Measurements from ENCODE around the gene PLEKHA8.
A peak's percentile ranks its signal among the peaks of the same experiment; 100 is the strongest.

PLEKHA8 gene

DNA sequence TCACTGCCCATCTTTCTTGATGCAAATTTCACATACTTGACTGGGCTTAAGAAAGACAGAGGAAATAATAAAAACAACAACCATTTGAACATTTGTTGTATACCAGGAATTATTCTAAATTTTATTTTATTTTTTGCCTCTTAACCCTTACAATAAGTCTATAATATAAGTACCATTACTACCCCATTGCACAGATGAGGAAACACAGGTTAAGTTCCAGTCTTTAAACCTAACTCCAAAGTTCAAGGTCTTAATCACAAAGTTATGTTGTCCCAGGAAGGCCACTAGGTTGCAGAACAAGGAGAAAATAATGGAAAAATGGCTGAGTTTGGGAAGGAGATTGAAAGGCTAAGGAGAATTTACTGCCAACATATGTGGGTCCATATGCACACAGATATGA, 5.2 kb upstream of the PLEKHA8 start:
- no peak for DNase-seq (ENCODE audit: low read depth in 3 of 3, low spot score in 1 of 3)

DNA sequence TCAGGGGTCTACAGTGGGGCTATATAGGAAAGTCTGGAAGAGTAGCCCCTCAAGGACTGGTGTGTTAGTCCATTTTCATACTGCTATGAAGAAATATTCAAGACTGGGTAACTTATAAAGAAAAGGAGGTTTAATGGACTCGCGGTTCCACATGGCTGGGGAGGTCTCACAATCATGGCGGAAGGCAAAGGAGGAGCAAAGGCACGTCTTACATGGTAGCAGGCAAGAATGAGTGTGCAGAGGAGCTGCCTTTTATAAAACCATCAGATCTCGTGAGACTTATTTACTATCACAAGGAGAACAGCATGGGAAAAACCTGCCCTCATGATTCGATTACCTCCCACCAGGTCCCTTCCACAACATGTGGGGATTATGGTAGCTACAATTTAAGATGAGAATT, 4.7 kb upstream of the PLEKHA8 start:
- no peak for DNase-seq (ENCODE audit: low read depth in 3 of 3, low spot score in 1 of 3)

DNA sequence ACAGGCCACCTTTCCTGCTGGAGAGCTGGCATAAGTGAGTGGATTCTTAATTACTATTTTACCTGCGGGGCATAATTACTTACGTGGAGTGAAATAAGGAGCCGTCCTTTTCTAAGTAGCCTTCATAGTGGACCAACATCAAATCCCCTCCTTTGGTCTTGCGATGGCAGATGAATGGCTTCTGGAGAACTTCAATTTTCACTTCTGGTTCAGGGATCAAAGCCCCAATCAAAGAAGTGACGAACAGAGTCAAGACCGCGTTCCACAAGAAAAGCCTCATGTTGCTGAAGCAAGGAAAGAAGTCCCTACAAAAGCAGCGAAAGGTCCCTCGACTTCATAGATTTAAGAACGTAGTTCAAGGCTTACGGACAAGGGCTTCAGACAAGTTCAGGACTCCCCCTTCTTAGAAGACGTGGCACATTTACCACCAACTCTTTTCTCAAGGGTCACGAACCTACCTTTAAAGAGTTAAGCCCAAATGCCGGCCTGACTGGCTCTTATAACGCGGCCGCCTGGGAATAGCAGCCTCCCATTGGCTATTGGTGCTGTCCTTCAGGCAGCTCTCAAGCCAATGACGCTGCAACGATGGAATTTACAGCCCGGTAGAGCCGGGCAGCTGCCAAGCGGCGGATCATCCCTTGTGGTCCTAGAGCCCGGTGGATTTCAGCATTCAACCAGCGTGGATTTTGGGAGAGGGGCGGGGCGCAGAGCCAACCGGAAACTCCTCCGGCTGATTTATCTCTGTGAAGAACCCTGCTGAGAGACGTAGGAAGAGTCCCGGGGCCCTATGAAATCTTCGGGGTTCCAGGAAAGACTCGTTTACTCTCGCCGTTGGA, 1.8 kb upstream of the PLEKHA8 start, which contains the start of gene FKBP14:
FKBP14 (minus strand) TSS at position 474 of the 836 bp plus-strand sequence; CDS start at position 280, 194 bp downstream.
- peak; percentile 71 to 81 (median 80) for DNase-seq (ENCODE audit: low read depth in 3 of 3, low spot score in 1 of 3)

DNA sequence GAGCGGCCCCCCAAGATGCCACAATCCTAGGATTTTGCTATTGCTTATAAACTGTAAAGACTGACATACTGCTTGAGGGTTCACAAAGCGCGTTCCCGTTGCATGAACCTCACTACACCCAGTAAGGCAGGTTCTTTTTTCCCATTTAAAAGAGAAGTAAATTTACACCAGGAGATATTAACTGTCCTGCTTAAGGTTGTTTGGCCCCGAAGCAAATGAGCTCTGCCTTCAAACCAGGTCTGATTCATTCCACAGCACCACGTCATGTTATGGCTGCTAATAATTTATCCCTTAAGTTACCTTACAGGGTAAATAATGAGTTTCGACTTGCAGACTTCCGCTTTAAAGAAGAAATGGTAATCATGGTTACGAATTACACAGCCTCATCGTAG, 1.2 kb upstream of the PLEKHA8 start:
- DNase-seq (ENCODE audit: low read depth in 3 of 3, low spot score in 1 of 3), result peak in 1 of 3 donors; percentile 3

DNA sequence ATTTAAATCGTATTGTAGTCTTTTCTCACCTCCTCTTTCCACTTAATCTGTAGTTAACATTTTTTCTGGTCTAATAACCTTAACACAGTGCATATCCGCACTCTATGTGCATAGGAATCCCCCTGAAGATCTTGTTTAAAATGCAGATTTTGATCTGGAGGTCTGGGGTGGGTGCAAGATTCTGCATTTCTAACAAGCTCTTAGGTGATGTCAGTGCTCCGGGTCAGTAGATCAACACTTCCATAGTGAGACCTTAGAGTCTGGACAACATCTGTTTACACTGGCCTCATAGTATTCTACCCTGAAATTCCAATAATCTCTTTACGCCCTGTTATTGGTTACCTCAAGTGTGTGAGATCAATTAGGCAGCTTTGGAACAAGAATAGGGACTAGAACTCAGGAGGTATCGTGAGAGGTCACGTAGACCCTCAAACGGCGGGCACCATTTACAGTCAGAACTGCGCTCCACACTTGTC, 434 bp upstream of the PLEKHA8 start:
- DNase-seq (ENCODE audit: low read depth in 3 of 3, low spot score in 1 of 3), result no peak

DNA sequence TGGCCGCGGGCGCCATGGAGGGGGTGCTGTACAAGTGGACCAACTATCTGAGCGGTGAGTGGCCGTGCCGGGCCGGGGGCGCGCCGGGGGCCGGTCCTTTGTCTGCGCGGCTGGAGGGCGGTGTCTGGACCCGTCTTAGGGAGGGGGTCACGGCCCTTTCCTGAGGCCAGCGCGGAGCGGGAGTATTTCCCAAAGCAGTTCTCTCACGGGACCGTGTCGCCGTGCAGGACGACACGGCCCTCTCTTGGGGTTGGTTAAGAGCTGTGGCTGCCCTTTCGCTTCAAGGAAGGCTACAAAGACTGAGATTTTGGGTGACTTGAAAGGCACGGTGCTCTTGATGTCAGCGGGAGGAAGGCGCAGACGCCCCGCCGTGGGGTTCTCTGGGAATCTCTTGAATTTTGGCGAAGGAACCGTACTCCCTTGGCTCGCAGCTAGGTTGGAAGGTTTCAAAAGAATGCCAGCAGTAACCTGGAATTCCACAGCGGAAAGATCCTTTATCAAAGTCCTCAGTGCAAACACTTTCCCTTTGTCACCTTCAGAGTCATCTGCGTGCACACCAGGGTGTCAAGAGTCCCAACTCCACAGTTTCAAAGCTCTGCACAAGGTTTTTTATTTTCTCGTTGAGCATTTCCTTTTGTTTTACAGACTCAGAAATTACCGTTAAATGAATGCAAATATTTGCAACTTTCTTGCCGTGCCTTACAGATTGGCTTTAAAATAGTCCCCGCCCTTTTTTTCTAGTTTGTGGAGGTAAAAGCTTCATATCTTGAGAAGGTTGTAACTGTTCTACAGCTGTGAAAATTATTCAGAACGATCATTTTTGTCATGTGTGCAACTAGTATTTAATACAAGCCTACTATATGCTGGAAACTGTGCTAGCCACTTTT, 780 bp downstream of the PLEKHA8 start:
- DNase-seq (ENCODE audit: low read depth in 3 of 3, low spot score in 1 of 3), result peak in 1 of 3 donors; percentile 2

DNA sequence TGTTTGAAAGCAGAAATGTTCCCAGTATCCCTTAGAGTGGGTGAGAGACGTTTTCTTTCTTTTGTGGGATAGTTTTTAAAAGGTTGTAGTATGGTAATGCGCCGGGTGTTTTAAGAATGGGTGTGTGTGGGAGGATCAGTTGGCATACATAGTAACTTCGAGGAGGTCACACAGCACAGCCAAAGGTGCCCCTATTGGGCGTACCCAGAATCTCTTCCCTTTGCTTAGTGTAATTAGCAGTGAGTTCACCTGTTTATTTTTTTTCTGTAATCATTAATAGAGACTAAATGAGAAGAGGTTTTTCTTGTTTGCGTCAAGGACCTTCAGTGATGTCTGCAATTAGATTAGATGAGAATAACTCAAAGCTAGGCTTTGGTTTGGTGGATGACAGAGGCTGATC, 1.5 kb downstream of the PLEKHA8 start:
- no peak for DNase-seq (ENCODE audit: low read depth in 3 of 3, low spot score in 1 of 3)

DNA sequence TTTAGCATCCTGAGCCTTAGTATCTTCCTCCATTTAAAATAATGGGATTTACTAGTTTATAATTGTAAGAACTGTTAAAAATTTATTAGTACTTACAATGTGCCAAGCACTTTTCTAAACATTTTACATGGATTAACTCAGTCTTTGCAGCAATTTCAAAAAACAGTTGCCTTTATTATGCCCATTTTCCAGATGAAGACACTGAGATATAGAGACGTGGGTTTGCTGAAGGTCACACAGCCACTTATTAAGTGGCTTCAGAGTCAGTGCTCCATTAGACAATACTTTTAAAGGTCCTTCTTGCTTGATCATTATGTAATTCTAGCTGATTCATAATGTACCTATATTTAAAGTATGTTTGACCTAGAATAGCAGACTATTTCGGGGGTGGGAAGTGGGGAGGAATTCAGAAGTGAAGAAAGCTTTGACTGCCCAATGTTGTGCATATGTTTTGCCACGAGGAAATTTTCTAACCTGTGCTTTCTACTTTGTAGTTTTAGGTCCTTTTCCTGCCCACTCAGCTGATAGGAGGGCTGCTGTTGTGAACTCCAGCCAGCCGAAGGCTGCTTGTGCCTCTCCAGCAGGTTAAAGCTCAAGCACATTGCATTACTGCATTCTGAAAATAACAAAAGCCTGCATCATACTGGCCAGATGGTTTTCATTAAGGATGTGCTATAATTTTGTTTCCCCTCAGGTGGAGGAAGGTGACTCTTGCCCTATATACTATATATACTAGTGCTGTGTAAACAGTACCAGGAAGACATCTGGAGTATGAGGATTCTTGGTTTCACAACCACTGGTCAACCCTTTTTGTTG, 4.3 kb downstream of the PLEKHA8 start:
- DNase-seq (ENCODE audit: low read depth in 3 of 3, low spot score in 1 of 3), result no peak

DNA sequence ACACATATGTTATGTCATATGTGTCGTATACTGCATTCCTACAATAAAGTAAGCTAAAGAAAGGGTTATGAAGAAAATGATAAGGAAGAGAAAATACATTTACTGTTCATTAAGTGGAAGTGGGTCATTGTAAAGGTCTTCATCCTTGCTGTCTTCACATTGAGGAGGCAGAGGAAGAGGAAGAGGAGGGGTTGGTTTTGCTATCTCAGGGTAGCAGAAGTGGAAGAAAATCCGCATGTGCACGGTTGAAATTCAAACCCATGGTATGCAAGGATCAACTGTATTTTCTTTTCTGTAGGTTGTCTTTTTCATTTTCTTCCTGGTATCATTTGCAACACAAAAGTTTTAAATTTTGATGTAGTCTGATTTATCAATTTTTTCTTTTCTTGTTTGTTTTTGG, 6.3 kb downstream of the PLEKHA8 start:
- no peak for DNase-seq (ENCODE audit: low read depth in 3 of 3, low spot score in 1 of 3)

DNA sequence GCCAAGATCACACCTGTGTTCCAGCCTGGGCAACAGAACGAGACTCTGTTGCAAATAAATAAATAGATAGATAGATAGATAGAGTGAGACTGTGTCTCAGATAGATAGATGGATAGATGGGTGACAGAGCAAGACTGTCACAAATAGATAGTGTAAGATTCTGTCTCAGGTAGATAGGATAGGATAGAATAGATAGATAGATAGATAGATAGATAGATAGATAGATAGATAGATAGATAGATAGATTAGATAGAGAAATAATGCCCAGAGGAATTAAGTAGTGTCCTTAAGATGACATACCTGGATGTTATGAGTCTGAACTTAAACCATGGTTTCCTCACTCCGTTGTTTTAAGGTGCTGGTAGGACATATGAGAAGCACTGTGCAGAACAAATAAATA, 8.0 kb downstream of the PLEKHA8 start:
- DNase-seq (ENCODE audit: low read depth in 3 of 3, low spot score in 1 of 3), result no peak

DNA sequence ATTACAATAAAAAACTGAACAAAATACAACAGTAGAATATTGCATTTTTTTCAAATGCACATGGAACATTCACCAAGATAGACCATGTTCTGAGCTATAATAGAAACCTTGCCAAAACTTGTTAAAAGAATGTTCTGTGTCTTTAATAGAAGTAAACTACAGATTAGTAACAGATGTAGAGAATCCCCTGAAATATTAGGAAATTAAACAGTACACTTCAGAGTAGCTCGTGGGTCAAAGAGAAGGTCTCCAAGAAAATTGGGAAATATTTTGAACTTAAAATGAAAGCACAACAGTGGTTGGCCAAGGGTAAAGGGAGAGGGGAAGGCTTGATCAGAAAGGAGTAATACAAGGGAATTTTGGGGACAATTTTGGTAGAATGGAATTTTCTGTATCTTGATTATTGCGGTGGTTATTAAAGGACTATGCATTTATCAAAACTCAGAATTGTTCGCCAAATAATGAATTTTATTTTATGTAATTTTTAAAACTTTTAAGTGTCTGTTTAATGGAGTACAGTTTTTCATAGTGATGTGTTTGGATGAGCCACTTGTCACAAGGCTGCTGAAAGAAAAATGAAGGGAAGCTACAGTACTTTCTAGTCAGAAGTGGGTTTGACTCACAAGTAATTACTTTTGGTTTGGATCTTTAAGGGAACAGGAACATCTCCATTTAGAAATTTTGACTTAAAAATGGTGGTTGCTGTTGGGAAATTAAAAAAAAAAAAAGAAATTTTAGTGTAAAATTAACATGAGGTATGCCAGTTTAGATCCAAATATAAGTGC, 10.2 kb downstream of the PLEKHA8 start:
- no peak for DNase-seq (ENCODE audit: low read depth in 3 of 3, low spot score in 1 of 3)

DNA sequence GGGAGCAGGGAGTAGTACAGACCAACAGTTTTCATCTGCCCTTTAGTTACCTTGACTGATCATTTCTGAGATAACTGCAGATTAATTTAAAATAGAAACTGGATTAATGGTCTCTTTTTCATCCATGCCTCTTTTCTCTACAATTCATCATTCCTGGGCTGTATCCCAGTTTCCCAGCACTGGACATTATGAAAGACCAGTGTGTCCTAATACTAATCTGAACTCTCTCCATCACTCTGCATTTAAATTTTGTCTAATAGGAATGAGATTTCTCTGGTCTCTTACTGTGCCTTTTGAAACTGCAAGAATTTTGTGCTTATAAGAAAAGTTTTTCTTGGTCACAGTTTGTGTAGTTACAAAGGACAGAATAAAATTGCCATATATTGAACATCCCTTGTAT, 12.7 kb downstream of the PLEKHA8 start:
- no peak for DNase-seq (ENCODE audit: low read depth in 3 of 3, low spot score in 1 of 3)

DNA sequence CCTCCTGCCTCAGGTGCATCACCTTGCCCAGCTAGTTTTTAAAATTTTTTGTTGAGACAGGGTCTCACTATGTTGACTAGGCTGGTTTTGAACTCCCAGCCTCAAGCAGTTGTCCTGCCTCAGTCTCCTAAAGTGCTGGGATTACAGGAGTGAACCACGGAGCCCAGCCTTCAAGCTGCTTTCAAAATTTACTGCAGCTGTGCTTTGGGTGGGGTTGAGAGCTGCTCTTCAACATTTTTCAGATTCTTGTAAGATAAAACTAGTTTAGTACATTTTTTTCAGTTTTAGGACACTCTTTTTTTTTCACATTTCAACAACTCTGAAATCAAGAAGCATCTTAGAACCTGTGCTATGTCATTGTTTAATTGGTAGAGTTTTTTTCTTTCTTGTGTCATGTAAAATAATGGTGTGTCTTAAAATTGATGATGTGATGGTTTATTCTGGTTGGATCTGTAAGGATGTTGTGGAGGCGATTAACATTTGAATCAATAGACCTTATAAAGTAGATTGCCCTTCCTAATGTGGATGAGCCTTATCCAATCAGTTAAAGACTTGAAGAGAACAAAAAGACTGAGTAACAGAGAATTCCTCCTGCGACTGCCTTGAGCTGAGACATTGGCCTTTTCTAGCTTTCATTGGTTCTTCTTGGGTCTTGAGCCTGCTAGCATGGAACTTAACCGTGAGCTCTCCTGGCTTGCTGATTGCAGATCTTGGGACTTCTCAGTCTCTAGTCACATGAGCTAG, 13.5 kb downstream of the PLEKHA8 start:
- no peak for DNase-seq (ENCODE audit: low read depth in 3 of 3, low spot score in 1 of 3)

DNA sequence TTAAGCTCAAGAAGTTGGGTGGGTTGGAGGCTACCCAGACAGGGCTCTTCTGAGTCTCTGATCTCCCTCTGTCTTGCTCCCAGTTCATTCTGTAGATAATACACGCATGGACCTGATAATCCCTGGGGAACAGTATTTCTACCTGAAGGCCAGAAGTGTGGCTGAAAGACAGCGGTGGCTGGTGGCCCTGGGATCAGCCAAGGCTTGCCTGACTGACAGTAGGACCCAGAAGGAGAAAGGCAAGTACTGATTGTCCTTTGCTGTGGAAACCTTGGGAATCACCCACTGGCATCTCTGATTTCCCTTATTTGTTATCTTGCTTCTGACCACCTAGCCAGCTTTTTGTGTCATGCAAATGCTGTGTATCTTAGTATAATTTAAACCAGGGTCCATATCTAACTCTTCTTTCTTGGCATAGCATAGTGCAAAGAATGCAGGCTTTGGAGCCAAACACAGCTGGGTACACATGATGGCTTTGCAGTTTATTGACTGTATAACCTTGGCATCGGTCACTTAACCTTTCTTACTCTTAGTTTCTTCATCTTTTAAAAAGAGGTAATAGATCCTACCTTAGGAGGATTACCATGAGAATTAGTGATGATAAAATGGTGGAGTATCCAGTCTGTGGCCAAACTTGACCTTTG, 18.0 kb downstream of the PLEKHA8 start:
- no peak for DNase-seq (ENCODE audit: low read depth in 3 of 3, low spot score in 1 of 3)

DNA sequence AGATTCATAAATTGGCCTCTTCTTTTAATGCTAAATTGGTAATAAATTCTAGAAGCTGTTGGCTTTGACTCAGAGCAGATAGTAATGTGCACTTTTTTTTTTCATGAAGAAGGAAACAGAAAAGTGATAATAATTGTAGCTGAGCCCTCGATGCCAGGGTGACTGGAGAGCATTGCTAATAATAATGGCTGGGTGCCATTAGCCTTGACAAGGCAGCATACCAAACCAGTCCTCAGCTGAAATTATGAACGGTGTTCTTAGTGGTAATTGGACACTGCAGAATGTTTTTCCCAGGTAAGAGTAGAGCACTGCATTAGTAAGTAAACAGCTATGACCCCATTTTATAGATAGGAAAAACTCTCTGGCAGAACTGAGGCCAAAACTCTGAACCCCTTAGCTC, 18.9 kb downstream of the PLEKHA8 start:
- DNase-seq (ENCODE audit: low read depth in 3 of 3, low spot score in 1 of 3), result no peak

DNA sequence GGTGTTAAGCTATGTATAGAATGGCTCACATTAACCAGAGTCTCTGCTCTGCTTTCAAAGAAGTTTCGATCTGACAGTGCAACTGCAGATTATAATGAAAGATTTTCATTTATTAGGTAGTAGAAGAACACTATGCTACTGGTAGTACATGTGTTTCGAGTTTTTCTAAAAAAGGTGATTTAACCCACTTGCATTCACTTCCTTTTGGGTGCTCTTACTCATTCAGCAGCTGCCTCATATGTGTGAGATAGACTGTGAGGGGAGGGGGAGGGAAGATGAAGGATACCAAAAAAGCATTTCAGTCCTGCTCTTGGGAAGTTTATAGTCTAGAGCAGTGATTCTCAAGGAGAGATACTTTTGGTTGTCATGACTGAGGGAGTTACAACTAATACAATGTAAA, 20.4 kb downstream of the PLEKHA8 start:
- no peak for DNase-seq (ENCODE audit: low read depth in 3 of 3, low spot score in 1 of 3)

DNA sequence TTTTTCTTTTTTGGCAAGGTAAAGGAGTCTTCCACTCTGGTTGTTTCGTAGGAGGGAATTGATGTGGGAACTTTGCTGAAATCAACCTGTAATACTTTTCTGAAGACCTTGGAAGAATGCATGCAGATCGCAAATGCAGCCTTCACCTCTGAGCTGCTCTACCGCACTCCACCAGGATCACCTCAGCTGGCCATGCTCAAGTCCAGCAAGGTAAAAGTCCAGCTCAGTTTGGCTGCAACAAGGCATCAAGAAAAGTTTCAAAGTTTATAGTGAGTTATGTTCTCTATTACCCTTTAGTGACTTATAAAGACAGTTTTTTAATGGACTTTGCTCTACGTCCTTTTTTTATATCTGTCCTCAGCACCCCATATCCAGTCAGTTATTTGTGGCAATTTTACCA, 21.0 kb downstream of the PLEKHA8 start:
- DNase-seq (ENCODE audit: low read depth in 3 of 3, low spot score in 1 of 3), result no peak

DNA sequence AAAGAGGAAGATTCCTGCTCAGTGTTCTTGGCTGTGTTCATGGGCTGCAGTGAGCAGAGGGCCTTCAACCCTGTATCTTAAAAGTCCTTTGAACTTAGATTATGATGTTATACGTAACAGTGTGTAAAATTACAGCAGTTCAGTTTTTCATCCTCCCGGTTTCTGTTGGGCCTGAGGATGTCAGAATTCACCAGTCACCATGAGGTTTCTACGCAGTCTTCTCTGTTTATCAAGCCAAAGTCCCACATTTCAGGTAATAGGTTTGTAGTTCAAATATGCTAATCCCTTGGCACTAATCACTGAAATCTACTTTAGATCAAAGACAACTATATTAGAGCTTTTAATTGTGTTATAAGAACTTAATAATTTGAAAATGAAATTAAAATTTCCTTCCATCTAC, 24.9 kb downstream of the PLEKHA8 start:
- DNase-seq (ENCODE audit: low read depth in 3 of 3, low spot score in 1 of 3), result no peak

DNA sequence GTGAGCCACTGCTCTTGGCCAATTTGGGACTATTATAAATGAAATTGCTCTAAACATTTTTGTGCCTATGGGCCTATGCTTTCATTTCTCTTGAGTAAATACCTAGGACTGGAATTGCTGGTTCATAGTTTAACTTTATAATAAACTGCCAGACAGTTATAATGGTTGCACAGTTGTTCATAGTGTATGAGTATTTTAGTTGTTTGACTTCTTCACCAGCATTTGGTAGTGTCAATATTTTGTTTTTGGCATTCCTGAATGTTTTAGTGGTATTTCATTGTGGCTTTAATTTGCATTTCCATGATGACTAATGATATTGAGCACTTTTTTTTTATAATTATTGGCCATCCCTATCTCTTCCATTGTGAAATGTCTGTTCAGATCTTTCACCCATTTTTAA, 29.5 kb downstream of the PLEKHA8 start:
- no peak for DNase-seq (ENCODE audit: low read depth in 3 of 3, low spot score in 1 of 3)
